SK-N-SH (cell line): ENCODE measurements around the gene ISLR2. TPM values are rescaled to one million over a fixed set of nuclear protein-coding genes. Genes with fewer than 3 reads are reported as not detected.

ENCODE experiments used
- CTCF ChIA-PET: fragments of 300-600, 350-600 bp; formaldehyde crosslinking; extraction: SDS; loops from one replicate; lab custom pipeline; 2021; lab: Yijun Ruan, JAX
- POLR2A ChIA-PET: fragments of 350-600 bp; sonication (Branson Sonifier 250); formaldehyde crosslinking; extraction: SDS; loops from one replicate; lab custom pipeline; 2020; ENCODE audit warnings: antibody characterized with exemption, inconsistent platforms; lab: Yijun Ruan, JAX
- DNase-seq: peaks from one replicate; pipeline ENCODE4 v3.0.0; 2012
- H2AFZ ChIP-seq: fragments of 200-600 bp; sonication (generic); 2 replicates; pipeline ENCODE4 v1.8.1; 2016; ENCODE audit warnings: antibody characterized with exemption, mild to moderate bottlenecking, low read depth
- H3F3A ChIP-seq: fragments of 200-600 bp; sonication (generic); replicated peaks from 2 replicates; pipeline ENCODE3; 2016; ENCODE audit warnings: antibody characterized with exemption, mild to moderate bottlenecking; ENCODE audit not compliant: insufficient read depth
- H3K27ac ChIP-seq, 2 experiments: fragments of 200-500 bp in 1 of 2; fragments of 200-600 bp in 1 of 2; sonication (Bioruptor generic) in 1 of 2; sonication (generic), shearing (Covaris generic) in 1 of 2; 2 replicates each; pipeline versions ENCODE4 v1.5.1 to v1.6.1; 2014 to 2016; ENCODE audit warnings: low read depth in 2 of 2, inconsistent platforms in 1 of 2, low read length in 1 of 2, mild to moderate bottlenecking in 1 of 2, mixed read lengths in 1 of 2
- H3K27me3 ChIP-seq: fragments of 200-600 bp; sonication (generic), shearing (Covaris generic); 2 replicates; pipeline ENCODE4 v1.6.1; 2016; ENCODE audit warnings: mixed run types; ENCODE audit not compliant: insufficient read depth
- H3K36me3 ChIP-seq, 2 experiments: fragments of 200-500 bp in 1 of 2; fragments of 200-600 bp in 1 of 2; sonication (Bioruptor generic) in 1 of 2; sonication (generic) in 1 of 2; replicated peaks in 1 of 2; 2 replicates each; pipeline versions ENCODE3 to v1.5.1; 2014 to 2016; ENCODE audit warnings: low read length in 1 of 2, mild to moderate bottlenecking in 1 of 2; ENCODE audit not compliant: insufficient read depth in 2 of 2, control insufficient read depth in 1 of 2
- H3K4me1 ChIP-seq, 2 experiments: fragments of 200-500 bp in 1 of 2; fragments of 200-600 bp in 1 of 2; sonication (Bioruptor generic) in 1 of 2; sonication (generic), shearing (Covaris generic) in 1 of 2; 2 replicates each; pipeline versions ENCODE4 v1.5.1 to v1.6.1; 2014 to 2016; ENCODE audit warnings: low read depth in 1 of 2, low read length in 1 of 2, mixed run types in 1 of 2; ENCODE audit not compliant: insufficient read depth in 2 of 2, control insufficient read depth in 1 of 2
- H3K4me2 ChIP-seq: fragments of 200-600 bp; sonication (generic), shearing (Covaris generic); 2 replicates; pipeline ENCODE4 v1.6.1; 2017; ENCODE audit warnings: mixed run types
- H3K4me3 ChIP-seq, 2 experiments: fragments of 200-500 bp in 1 of 2; fragments of 200-600 bp in 1 of 2; sonication (Bioruptor generic) in 1 of 2; sonication (generic), shearing (Covaris generic) in 1 of 2; 2 replicates each; pipeline versions ENCODE4 v1.5.1 to v1.8.1; 2014 to 2016; ENCODE audit warnings: low read depth in 2 of 2, inconsistent platforms in 1 of 2, low read length in 1 of 2, mild to moderate bottlenecking in 1 of 2, mixed read lengths in 1 of 2, moderate library complexity in 1 of 2
- H3K79me2 ChIP-seq: fragments of 200-600 bp; sonication (generic); 2 replicates; pipeline ENCODE4 v1.8.1; 2017; ENCODE audit warnings: mild to moderate bottlenecking; ENCODE audit not compliant: insufficient read depth
- H3K9ac ChIP-seq: fragments of 200-600 bp; sonication (generic); 2 replicates; pipeline ENCODE4 v1.6.1; 2017; ENCODE audit warnings: mixed run types
- H3K9me2 ChIP-seq: fragments of 200-600 bp; sonication (generic); 2 replicates; pipeline ENCODE4 v1.6.1; 2017; ENCODE audit warnings: mixed run types
- H3K9me3 ChIP-seq: fragments of 200-600 bp; sonication (generic); 2 replicates; pipeline ENCODE4 v1.6.1; 2017; ENCODE audit warnings: mixed run types, mild to moderate bottlenecking, moderate library complexity
- H4K20me1 ChIP-seq: fragments of 200-600 bp; sonication (generic); 2 replicates; pipeline ENCODE4 v1.6.1; 2017; ENCODE audit warnings: mild to moderate bottlenecking, mixed run types; ENCODE audit not compliant: insufficient read depth
- CHD2 ChIP-seq: fragments of 150-350 bp; IDR thresholded peaks from 2 replicates; pipeline ENCODE4 v1.6.1; 2018; ENCODE audit warnings: low read length; ENCODE audit not compliant: partially characterized antibody
- EP300 ChIP-seq, 2 experiments: IDR thresholded peaks; 2 replicates each; pipeline versions ENCODE4 v1.4.0 to v1.6.1; 2012; ENCODE audit warnings: borderline replicate concordance in 1 of 2, low read depth in 1 of 2, low read length in 1 of 2
- EZH2phosphoT487 ChIP-seq: fragments of 200-600 bp; sonication (generic); IDR thresholded peaks from 2 replicates; pipeline ENCODE4 v1.6.1; 2017; ENCODE audit warnings: low read depth, mixed run types, mild to moderate bottlenecking, antibody characterized with exemption, moderate library complexity, borderline replicate concordance
- FOSL2 ChIP-seq: IDR thresholded peaks from 2 replicates; pipeline ENCODE4 v1.4.0; 2012; ENCODE audit warnings: low read depth, mild to moderate bottlenecking, moderate library complexity, borderline replicate concordance
- FOXJ3 ChIP-seq: sonication (generic); formaldehyde crosslinking; IDR thresholded peaks from 2 replicates; pipeline ENCODE4 v1.5.1; 2020; ENCODE audit warnings: mild to moderate bottlenecking, missing genetic modification reagents
- FOXM1 ChIP-seq: IDR thresholded peaks from 2 replicates; pipeline ENCODE4 v1.4.0; 2012; ENCODE audit warnings: low read depth, mild to moderate bottlenecking
- GATA2 ChIP-seq: sonication (generic); formaldehyde crosslinking; IDR thresholded peaks from 2 replicates; pipeline ENCODE4 v1.5.0; 2020; ENCODE audit warnings: mild to moderate bottlenecking, missing genetic modification reagents
- IRF3 ChIP-seq: fragments of 150-350 bp; IDR thresholded peaks from 2 replicates; pipeline ENCODE4 v1.6.1; 2016; ENCODE audit warnings: mild to moderate bottlenecking, low read depth, low read length
- MAX ChIP-seq: IDR thresholded peaks from 2 replicates; pipeline ENCODE4 v1.4.0; 2012; ENCODE audit warnings: low read depth
- MEF2A ChIP-seq: IDR thresholded peaks from 2 replicates; pipeline ENCODE4 v1.4.0; 2012; ENCODE audit warnings: low read depth, borderline replicate concordance
- NRF1 ChIP-seq: IDR thresholded peaks from 2 replicates; pipeline ENCODE4 v1.6.1; 2012; ENCODE audit warnings: low read depth, mild to moderate bottlenecking, low read length
- PBX3 ChIP-seq: IDR thresholded peaks from 2 replicates; pipeline ENCODE4; 2012
- POLR2AphosphoS5 ChIP-seq: IDR thresholded peaks from 2 replicates; pipeline ENCODE4 v1.6.1; 2012; ENCODE audit warnings: low read depth, low read length
- REST ChIP-seq: IDR thresholded peaks from 2 replicates; pipeline ENCODE4 v1.6.1; 2012; ENCODE audit warnings: mild to moderate bottlenecking, low read depth, low read length, moderate library complexity
- RXRA ChIP-seq: IDR thresholded peaks from 2 replicates; pipeline ENCODE4 v1.4.0; 2012; ENCODE audit warnings: low read depth, mild to moderate bottlenecking, borderline replicate concordance
- SMC3 ChIP-seq: IDR thresholded peaks from 2 replicates; pipeline ENCODE4 v1.6.1; 2012; ENCODE audit warnings: low read depth, low read length, improper control_type of control experiment
- TCF12 ChIP-seq: IDR thresholded peaks from 2 replicates; pipeline ENCODE4 v1.4.0; 2012
- TEAD4 ChIP-seq: IDR thresholded peaks from 2 replicates; pipeline ENCODE4 v1.4.0; 2012; ENCODE audit warnings: mild to moderate bottlenecking, borderline replicate concordance; ENCODE audit not compliant: insufficient read depth
- USF1 ChIP-seq: IDR thresholded peaks from 2 replicates; pipeline ENCODE4 v1.4.0; 2012; ENCODE audit warnings: low read depth, borderline replicate concordance
- ZBTB33 ChIP-seq: IDR thresholded peaks from 2 replicates; pipeline ENCODE4 v1.4.0; 2012; ENCODE audit warnings: low read depth, borderline replicate concordance
- WGBS: methylation state at CpG from one replicate; pipeline ENCODE4 v1.1.6; 2017; ENCODE audit warnings: low lambda C conversion rate; 5-methylcytosine and 5-hydroxymethylcytosine counted together
- polyA plus RNA-seq, 3 experiments: library from polyadenylated mRNA; depleted of rRNA; stranded (reverse); fragments of >200 nt; gene quantifications; 2 replicates each; pipeline ENCODE4 v1.2.3, GENCODE V29; 2012

Gene ISLR2
- polyA plus RNA-seq, 1 of the 3 experiments (the other 2 are of a cell fraction), result 0.56 TPM

- Histone ChIP-seq H3K79me2 (no peaks in the 10 kb centered on the region), H3K4me1 (no peaks in the 10 kb centered on the region), H3K9ac (no peak overlapping the region), H3F3A (no peaks in the 10 kb centered on the region), H3K27me3 (peaks cover 5% of the 10 kb centered on the region; the same call in 1 of the 2 replicates), H3K27ac (no peak overlapping the region), H3K4me2 (no peak overlapping the region), H2AFZ (no peak overlapping the region), H3K4me3 (no peak overlapping the region), H4K20me1 (no peaks in the 10 kb centered on the region), H3K9me3 (no peaks in the 10 kb centered on the region), H3K9me2 (no peaks in the 10 kb centered on the region), H3K36me3 (no peaks in the 10 kb centered on the region)
- ChIA-PET POLR2A (no interaction called here), CTCF (interaction anchor here (1.0 kb wide), 1 partner anchor 213 kb away, joined by 3 read pairs; no protein-coding TSS in a partner anchor)
- WGBS, result 82% methylated on average over 7 of the region's 7 CpGs
- no peak for TF ChIP-seq NRF1
- TF ChIP-seq CHD2, result no peak
- TF ChIP-seq POLR2AphosphoS5, result no peak
- TF ChIP-seq TEAD4, result no peak
- no peak for TF ChIP-seq ZBTB33
- TF ChIP-seq EP300 (IDR thresholded peaks at IDR 0.05; ENCODE audit: borderline replicate concordance in 1 of 2, low read depth in 1 of 2, low read length in 1 of 2), result no peak
- no peak for TF ChIP-seq REST
- no peak for TF ChIP-seq PBX3
- TF ChIP-seq FOXJ3 (CRISPR knock-in tag), result no peak
- TF ChIP-seq MEF2A, result no peak
- no peak for TF ChIP-seq RXRA
- no peak for TF ChIP-seq USF1
- no peak for TF ChIP-seq FOXM1
- no peak for TF ChIP-seq GATA2 (CRISPR knock-in tag)
- no peak for TF ChIP-seq IRF3
- no peak for TF ChIP-seq TCF12
- no peak for TF ChIP-seq SMC3
- no peak for TF ChIP-seq MAX
- TF ChIP-seq FOSL2, result no peak
- TF ChIP-seq EZH2phosphoT487, result no peak
- no peak for DNase-seq
Observed at GRCh38 chr15:74109713-74110112, 20.7 kb upstream of the ISLR2 start.
